GM23248 (cell line): ENCODE data around the gene RBM19. TPM values are rescaled to one million over a fixed set of nuclear protein-coding genes. Genes with fewer than 3 reads are reported as not detected.

Experiments used
- DNase-seq: peaks from one replicate; pipeline ENCODE4 v3.0.0-alpha.2; 2015
- H2AFZ ChIP-seq: fragments of 200-600 bp; sonication (generic); 2 replicates; pipeline ENCODE4 v1.6.1; 2016; ENCODE audit warnings: antibody characterized with exemption
- H3F3A ChIP-seq: fragments of 200-600 bp; sonication (generic); 2 replicates; pipeline ENCODE4 v1.6.1; 2016; ENCODE audit warnings: mild to moderate bottlenecking, antibody characterized with exemption, mixed run types; ENCODE audit not compliant: insufficient read depth
- H3K27ac ChIP-seq: fragments of 200-600 bp; sonication (generic); 2 replicates; pipeline ENCODE4 v1.5.1; 2016; ENCODE audit warnings: mild to moderate bottlenecking
- H3K27me3 ChIP-seq: fragments of 200-600 bp; sonication (generic); replicated peaks from 2 replicates; pipeline ENCODE4 v1.6.1; 2016; ENCODE audit warnings: mild to moderate bottlenecking; ENCODE audit not compliant: insufficient read depth
- H3K36me3 ChIP-seq: fragments of 200-600 bp; sonication (generic); 2 replicates; pipeline ENCODE4 v1.6.1; 2016; ENCODE audit warnings: low read depth, mild to moderate bottlenecking
- H3K4me1 ChIP-seq: fragments of 200-600 bp; sonication (generic); 2 replicates; pipeline ENCODE4 v1.6.1; 2016; ENCODE audit warnings: mild to moderate bottlenecking; ENCODE audit not compliant: insufficient read depth
- H3K4me2 ChIP-seq: fragments of 200-600 bp; sonication (generic); one replicate; pipeline ENCODE4 v1.6.1; 2016; ENCODE audit warnings: mild to moderate bottlenecking; ENCODE audit not compliant: unreplicated experiment
- H3K4me3 ChIP-seq: fragments of 200-600 bp; sonication (generic); 2 replicates; pipeline ENCODE4 v1.5.1; 2016; ENCODE audit warnings: mild to moderate bottlenecking
- H3K79me2 ChIP-seq: fragments of 200-600 bp; sonication (generic); 2 replicates; pipeline ENCODE4 v1.6.1; 2016; ENCODE audit warnings: mild to moderate bottlenecking; ENCODE audit not compliant: insufficient read depth
- H3K9ac ChIP-seq: fragments of 200-600 bp; sonication (generic); 2 replicates; pipeline ENCODE4 v1.6.1; 2016; ENCODE audit warnings: mild to moderate bottlenecking
- H3K9me2 ChIP-seq: fragments of 200-600 bp; sonication (generic); 2 replicates; pipeline ENCODE4 v1.6.1; 2016; ENCODE audit warnings: mixed run types, mild to moderate bottlenecking, moderate library complexity; ENCODE audit not compliant: insufficient read depth
- H3K9me3 ChIP-seq: fragments of 200-600 bp; sonication (generic); one replicate; pipeline ENCODE4 v1.6.1; 2017; ENCODE audit warnings: low read depth
- H4K20me1 ChIP-seq: fragments of 200-600 bp; sonication (generic); 2 replicates; pipeline ENCODE4 v1.6.0; 2016; ENCODE audit not compliant: insufficient read depth
- EZH2 ChIP-seq: fragments of 200-600 bp; sonication (generic); IDR thresholded peaks from 2 replicates; pipeline ENCODE4 v1.6.1; 2018; ENCODE audit warnings: antibody characterized with exemption, mild to moderate bottlenecking; ENCODE audit not compliant: insufficient read depth, poor library complexity, severe bottlenecking
- EZH2phosphoT487 ChIP-seq: fragments of 200-600 bp; sonication (generic); IDR thresholded peaks from 2 replicates; pipeline ENCODE4 v1.6.1; 2018; ENCODE audit warnings: antibody characterized with exemption, moderate library complexity, mild to moderate bottlenecking, low read depth; ENCODE audit not compliant: insufficient read depth
- WGBS, 2 experiments: methylation state at CpG; one replicate each; pipeline ENCODE4 v1.1.6; 2015 to 2017; ENCODE audit warnings: low lambda C conversion rate in 2 of 2, low coverage in 1 of 2; ENCODE audit errors: missing lambda C conversion rate in 2 of 2; 5-methylcytosine and 5-hydroxymethylcytosine counted together
- in situ Hi-C: fragments of 300-500 bp; cut with MboI; formaldehyde crosslinking; loops from 2 replicates; pipeline ENCODE4 v1.15.0; 2020
- polyA plus RNA-seq: library from polyadenylated mRNA; unstranded; fragments of >200 nt; fragmentation: Nextera tagmentation; extraction: Ambion mirVana; gene quantifications from 2 replicates; pipeline ENCODE4 v1.2.1, GENCODE V29; 2016
- total RNA-seq: library from RNA; depleted of rRNA; stranded (reverse); fragments of >200 nt; shearing (Covaris generic); gene quantifications from 2 replicates; pipeline ENCODE4 v1.2.3, GENCODE V29; 2014

The RBM19 gene
- total and polyA plus RNA-seq, 2 experiments from 2014 or later, result 14.8 to 17.1 TPM

GRCh38 chr12:113786107-113786506 is 180.0 kb downstream of the RBM19 start:
- 0 out of 2 replicates have a peak, but pooled peaks cover 4% of the 10 kb centered on the region for H3K4me1 ChIP-seq
- no peak overlapping the region for H3K4me2 ChIP-seq
- H3F3A ChIP-seq, result no peaks in the 10 kb centered on the region
- WGBS, 2 experiments, result 44 to 46% methylated on average over 2 of the region's 2 CpGs
- in situ Hi-C loops, result no loop called here
- no peaks in the 10 kb centered on the region for H3K36me3 ChIP-seq
- DNase-seq, result no peak
- H3K9me2 ChIP-seq, result no peaks in the 10 kb centered on the region
- no peak overlapping the region for H3K4me3 ChIP-seq
- H3K27ac ChIP-seq, result no peak overlapping the region
- H3K9ac ChIP-seq, result no peak overlapping the region
- no peaks in the 10 kb centered on the region for H4K20me1 ChIP-seq
- H3K9me3 ChIP-seq, result no peaks in the 10 kb centered on the region
- H3K27me3 ChIP-seq, result peaks cover 14% of the 10 kb centered on the region; the same call in 1 of the 2 replicates
- TF ChIP-seq EZH2phosphoT487, result no peak
- no peak for TF ChIP-seq EZH2
- no peaks in the 10 kb centered on the region for H3K79me2 ChIP-seq
- H2AFZ ChIP-seq, result no peak overlapping the region

DNA sequence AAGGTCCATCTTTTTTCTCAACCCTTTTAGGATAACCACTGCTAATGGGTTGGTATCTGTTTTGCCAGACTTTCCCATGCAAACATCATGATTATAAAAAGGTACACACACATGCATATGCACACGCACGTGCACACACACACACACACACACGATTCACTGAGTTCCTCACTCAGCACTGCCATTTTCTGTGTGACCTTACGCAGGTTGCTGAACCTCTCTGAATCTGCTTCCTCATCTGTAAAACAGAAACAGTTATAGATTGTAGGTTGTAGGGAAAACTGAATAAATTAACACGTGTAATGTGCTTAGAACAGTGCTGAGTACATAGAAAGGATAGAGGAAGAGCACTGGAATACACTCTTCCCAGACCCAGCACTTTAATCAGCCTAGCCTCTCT is 182.3 kb downstream of the RBM19 start:
- H3K4me1 ChIP-seq, result 0 out of 2 replicates have a peak, but pooled peaks cover 4% of the 10 kb centered on the region
- WGBS, 2 experiments, result 51 to 55% methylated on average over 5 of the region's 5 CpGs
- H4K20me1 ChIP-seq, result no peaks in the 10 kb centered on the region
- TF ChIP-seq EZH2 (no peak), EZH2phosphoT487 (no peak)
- no peak for DNase-seq
- H3K4me2 ChIP-seq, result no peak overlapping the region
- H3K4me3 ChIP-seq, result no peak overlapping the region
- H2AFZ ChIP-seq, result no peak overlapping the region
- no peaks in the 10 kb centered on the region for H3F3A ChIP-seq
- H3K79me2 ChIP-seq, result no peaks in the 10 kb centered on the region
- no peaks in the 10 kb centered on the region for H3K9me2 ChIP-seq
- H3K9me3 ChIP-seq, result no peaks in the 10 kb centered on the region
- H3K36me3 ChIP-seq, result no peaks in the 10 kb centered on the region
- no peak overlapping the region for H3K9ac ChIP-seq
- in situ Hi-C loops, result no loop called here
- no peak overlapping the region for H3K27ac ChIP-seq
- peaks cover 14% of the 10 kb centered on the region; the same call in 1 of the 2 replicates for H3K27me3 ChIP-seq

- Histone ChIP-seq H2AFZ (no peak overlapping the region), H3K27me3 (peaks cover 21% of the 10 kb centered on the region; the same call in 1 of the 2 replicates), H3K9me3 (no peaks in the 10 kb centered on the region), H3K9ac (no peak overlapping the region), H3K4me3 (no peak overlapping the region), H3K4me1 (0 out of 2 replicates have a peak, but pooled peaks cover under 1% of the 10 kb centered on the region), H3K27ac (no peak overlapping the region), H3K9me2 (no peaks in the 10 kb centered on the region), H3K79me2 (no peaks in the 10 kb centered on the region), H3K4me2 (no peak overlapping the region), H3F3A (no peaks in the 10 kb centered on the region), H3K36me3 (no peaks in the 10 kb centered on the region), H4K20me1 (no peaks in the 10 kb centered on the region)
- in situ Hi-C loops, result no loop called here
- DNase-seq, result no peak
- WGBS, 2 experiments, result 21 to 24% methylated on average over 10 to 14 of the region's 14 CpGs
- TF ChIP-seq EZH2phosphoT487, result no peak
- TF ChIP-seq EZH2, result no peak
Observed at GRCh38 chr12:113782873-113783272, 183.3 kb downstream of the RBM19 start.

GRCh38 chr12:113781415-113782198 is 184.5 kb downstream of the RBM19 start:
- Histone ChIP-seq H3K79me2 (no peaks in the 10 kb centered on the region), H3K4me3 (no peak overlapping the region), H3K27me3 (peaks cover 20% of the 10 kb centered on the region; the same call in 1 of the 2 replicates), H4K20me1 (no peaks in the 10 kb centered on the region), H3K4me1 (no peaks in the 10 kb centered on the region), H3K36me3 (no peaks in the 10 kb centered on the region), H3K4me2 (no peak overlapping the region), H3K9me3 (no peaks in the 10 kb centered on the region), H3K27ac (no peak overlapping the region), H3K9ac (no peak overlapping the region), H3K9me2 (no peaks in the 10 kb centered on the region), H3F3A (no peaks in the 10 kb centered on the region), H2AFZ (no peak overlapping the region)
- no peak for TF ChIP-seq EZH2phosphoT487
- no peak for TF ChIP-seq EZH2
- in situ Hi-C loops, result no loop called here
- WGBS, 2 experiments, result 37 to 42% methylated on average over 10 of the region's 10 CpGs
- peak; percentile 53 for DNase-seq
